Activated CD4-positive, alpha-beta T cell treated with anti-CD3 and anti-CD28 coated beads, Interleukin-10, Interleukin-2, amounts not matched to agents 100 ng/mL and 50 ng/mL, durations not matched to agents 16 hours and 8 hours (primary cell): Measurements from ENCODE around the gene PRELP.
"Not testable (repeated sequence)": the region's sequence is repeated elsewhere in the genome, so short reads cannot be mapped to it uniquely, and the experiment has no call there.

Experiments
- DNase-seq: peaks from one replicate; pipeline ENCODE4 v3.0.0-alpha.2; 2020

Gene PRELP

GRCh38 chr1:203509135-203509534, 33.5 kb downstream of the PRELP start:
- no peak for DNase-seq

- DNase-seq: no peak
Measured at GRCh38 chr1:203511513-203511912, 35.9 kb downstream of the PRELP start.

- DNase-seq: no peak
Measured at GRCh38 chr1:203511930-203512329, 36.3 kb downstream of the PRELP start.

GRCh38 chr1:203512517-203512847, 36.9 kb downstream of the PRELP start:
- no peak for DNase-seq

DNA sequence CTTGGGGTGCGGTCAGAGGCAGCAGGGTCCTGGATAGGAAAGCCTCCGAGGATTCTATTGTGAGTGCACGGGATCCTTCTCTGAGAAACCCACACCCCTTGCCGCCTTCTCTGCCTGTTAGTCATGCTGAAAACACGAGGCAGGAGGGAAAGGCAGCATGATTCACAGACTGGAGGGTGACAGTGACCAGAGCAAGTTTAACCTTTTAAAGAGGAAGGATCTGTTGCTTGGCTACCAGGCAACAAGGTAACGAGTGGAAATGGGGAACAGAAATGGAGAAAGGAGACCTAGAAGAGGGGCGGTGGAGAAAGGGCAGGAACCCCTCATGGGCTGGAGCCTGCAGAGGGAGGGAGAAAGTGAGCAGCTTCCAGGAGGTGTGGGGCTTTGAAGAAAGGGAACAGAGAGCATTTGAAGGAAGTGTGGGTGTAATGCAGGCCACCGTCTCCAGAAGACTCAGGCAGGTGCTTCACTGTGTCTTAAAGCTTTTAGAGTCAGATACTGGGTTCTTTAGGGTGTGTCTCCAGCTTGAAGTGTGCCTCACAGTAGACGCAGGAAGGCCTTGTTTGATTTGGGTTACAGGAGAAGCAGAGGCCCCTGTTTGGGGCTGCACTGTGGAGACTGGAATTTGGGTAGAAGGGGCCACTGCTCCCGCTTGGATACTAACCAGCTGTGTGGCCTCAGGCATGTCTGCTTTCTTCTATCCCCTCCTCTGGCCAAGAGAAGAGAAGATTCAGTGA, 37.4 kb downstream of the PRELP start:
- DNase-seq: peak; percentile 62

- no peak for DNase-seq
Measured at GRCh38 chr1:203513585-203514031, 38.0 kb downstream of the PRELP start.

GRCh38 chr1:203516184-203516583, 40.6 kb downstream of the PRELP start:
- no peak for DNase-seq

DNA sequence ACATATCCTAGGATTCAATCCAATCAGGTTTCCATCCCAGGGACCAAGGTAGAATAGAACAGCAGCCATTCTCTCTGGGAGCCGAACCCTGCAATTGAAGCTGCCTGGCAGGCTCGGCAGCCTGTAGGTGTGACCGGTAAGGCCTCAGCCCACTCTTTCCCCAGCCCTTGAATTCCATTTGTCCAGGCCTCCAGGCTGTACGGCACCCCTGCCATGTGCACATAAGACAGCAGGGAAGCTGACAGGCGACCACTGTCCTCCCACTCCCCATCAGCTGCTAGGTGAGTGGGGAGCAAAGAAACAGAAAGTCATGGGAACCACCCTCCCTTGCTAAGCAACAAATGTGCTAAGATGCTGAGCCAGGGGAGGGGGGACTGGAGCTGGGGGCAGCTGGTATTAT, 41.3 kb downstream of the PRELP start:
- no peak for DNase-seq

DNA sequence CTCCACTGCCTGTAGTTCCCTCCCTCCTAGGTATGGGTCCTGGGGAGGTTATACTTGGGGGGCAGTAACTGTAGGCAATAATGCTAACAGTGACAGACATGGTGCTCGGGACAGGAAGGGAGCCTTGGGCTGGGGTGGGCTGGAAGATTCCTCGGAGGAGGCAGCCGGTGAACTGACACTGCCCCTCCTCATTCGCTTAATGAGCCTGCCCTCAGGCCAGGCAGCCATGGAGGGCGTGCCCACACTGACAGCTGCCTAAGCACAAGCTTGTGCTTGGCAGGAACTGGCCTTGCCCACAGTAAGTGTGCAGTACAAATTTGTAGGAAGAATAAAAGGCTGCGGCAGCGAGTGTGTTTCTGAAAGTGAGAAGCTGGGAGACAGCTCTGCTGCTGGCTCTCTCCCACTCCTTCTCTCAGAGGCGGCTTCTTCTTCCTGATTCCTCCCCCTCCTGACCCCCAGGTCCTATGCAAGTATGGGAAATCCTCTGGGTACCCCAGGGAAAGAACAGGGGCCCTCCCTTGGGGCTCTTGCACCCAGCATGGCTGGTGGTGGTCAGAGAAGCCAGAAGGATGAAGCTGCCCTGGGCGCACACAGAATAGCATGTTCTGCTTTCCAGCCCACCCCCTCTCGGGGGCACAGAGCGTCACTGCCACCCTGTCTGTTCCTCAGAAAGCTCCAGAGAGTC, 42.0 kb downstream of the PRELP start:
- no peak for DNase-seq

- not testable (repeated sequence) for DNase-seq
Measured at GRCh38 chr1:203518139-203518538, 42.5 kb downstream of the PRELP start.

GRCh38 chr1:203518541-203518940, 42.9 kb downstream of the PRELP start:
- DNase-seq: no peak

GRCh38 chr1:203519053-203519840, 43.6 kb downstream of the PRELP start:
- DNase-seq: no peak

GRCh38 chr1:203519896-203520295, 44.3 kb downstream of the PRELP start:
- no peak for DNase-seq

- no peak for DNase-seq
Measured at GRCh38 chr1:203520315-203520714, 44.7 kb downstream of the PRELP start.

DNA sequence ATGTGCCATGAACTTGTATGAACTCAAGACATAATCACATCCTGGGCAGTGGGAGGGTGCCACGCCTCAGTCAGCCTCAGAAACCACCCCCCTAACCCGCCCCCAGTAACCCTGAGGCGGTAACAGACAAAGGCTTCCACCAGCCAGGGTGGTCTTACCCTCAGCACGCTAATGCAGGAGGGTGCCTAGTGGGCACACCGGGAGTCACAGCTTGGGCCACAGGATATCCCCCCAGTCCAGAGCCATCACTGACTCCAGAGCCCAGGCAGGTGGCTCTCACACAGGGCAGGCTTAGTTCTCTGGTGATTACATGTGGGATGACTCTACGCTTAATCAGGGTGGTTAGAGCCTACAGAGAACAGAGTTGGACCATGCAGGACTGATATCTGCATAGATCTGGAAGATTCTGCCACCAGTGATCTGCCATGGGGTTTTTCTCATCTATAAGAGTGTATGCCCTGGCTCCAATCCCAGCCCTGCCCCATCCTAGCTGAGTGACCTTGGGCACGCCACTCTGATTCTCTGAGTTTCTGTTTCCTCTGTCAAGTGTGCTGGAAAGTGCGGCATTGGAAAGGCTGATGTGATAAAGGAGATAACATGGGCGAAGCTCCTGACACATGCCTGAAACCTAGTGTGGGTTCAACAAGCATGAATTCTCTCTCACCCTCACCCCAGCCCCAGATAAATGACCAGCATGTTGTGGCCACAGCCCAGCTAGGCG, 45.6 kb downstream of the PRELP start:
- DNase-seq: no peak

GRCh38 chr1:203521812-203522211, 46.2 kb downstream of the PRELP start:
- no peak for DNase-seq

- no peak for DNase-seq
Measured at GRCh38 chr1:203522237-203522636, 46.6 kb downstream of the PRELP start.

- DNase-seq: no peak
Measured at GRCh38 chr1:203523667-203524066, 48.1 kb downstream of the PRELP start.

- DNase-seq: no peak
Measured at GRCh38 chr1:203524152-203524551, 48.5 kb downstream of the PRELP start.

DNA sequence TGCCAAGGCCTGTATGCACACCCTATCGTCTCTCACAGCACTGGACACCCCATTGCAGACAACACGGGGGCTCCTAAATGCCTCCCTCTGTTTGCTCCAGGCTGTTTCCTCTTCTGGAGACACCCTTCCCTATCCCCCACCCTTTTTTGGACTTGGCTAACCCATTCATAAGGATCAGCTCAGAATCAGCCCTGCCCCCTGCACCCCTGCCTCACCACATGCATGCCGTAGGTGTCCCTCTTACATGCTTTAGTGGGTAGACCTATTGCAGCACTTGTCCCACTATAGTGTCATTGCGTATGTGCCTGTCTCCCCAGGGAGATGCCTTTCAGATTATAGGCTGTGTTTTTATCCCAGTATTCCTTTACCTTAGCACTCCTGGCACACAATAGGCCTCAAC, 49.2 kb downstream of the PRELP start:
- no peak for DNase-seq

- DNase-seq: no peak
Measured at GRCh38 chr1:203525685-203526084, 50.1 kb downstream of the PRELP start.

DNA sequence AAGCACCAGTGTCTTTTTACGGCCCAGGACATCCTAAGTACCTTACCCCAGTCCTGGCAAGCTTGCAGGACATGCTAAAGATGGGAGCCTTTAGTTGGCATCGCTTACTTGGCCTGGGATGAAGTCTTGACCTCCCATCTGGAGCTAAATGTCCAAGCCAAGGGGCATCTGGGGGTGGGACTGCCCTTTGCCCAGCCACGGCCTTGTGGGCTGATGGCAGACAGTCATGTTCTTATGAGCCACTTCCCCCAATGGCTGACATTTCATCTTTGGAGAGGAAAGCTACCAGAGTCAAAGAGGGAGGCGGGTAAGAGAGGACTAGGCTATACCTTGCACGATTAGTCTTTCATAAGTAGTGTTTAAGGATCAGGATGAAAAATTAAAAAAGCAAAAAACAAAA, 50.5 kb downstream of the PRELP start:
- DNase-seq: no peak

DNA sequence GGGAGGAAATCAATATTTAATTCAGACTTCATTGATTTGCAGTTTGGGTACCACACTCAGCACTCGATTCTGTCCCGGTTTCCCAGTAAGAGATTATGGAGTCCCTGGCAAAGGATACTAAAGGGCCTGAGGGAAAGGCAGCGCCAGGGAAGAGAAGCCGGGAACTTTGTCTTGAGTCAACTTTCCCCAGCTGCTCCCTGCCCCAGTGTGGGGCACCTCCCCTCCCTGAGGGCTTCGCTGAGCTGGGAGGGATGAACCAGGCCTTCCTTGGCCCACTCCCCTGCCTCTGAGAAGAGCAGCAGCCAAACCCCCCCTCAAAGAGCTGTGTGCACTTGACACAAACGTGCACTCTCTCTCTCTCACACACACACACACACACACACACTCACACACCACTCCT, 51.0 kb downstream of the PRELP start:
- no peak for DNase-seq
